Epithelial cell of esophagus (primary cell): Measurements from ENCODE around the gene ZEB2.

Source experiments
- DNase-seq: peaks from one replicate; pipeline ENCODE4 v3.0.0; 2010; ENCODE audit warnings: low read depth
- H3K4me3 ChIP-seq: 2 replicates; pipeline ENCODE4 v1.5.1; 2011; ENCODE audit warnings: mild to moderate bottlenecking, low read length, control low read depth
- CTCF ChIP-seq: IDR thresholded peaks from 2 replicates; pipeline ENCODE4 v1.5.1; 2011; ENCODE audit warnings: low read depth, mild to moderate bottlenecking, low read length, control low read depth, inconsistent platforms; ENCODE audit not compliant: insufficient read depth; ENCODE audit errors: missing control alignments

The ZEB2 gene

GRCh38 chr2:144471305-144472045 is 48.4 kb downstream of the ZEB2 start:
- no peak for DNase-seq
- TF ChIP-seq CTCF: no peak
- H3K4me3 ChIP-seq: no peak overlapping the region

GRCh38 chr2:144470816-144471215 is 49.1 kb downstream of the ZEB2 start:
- no peak for DNase-seq
- H3K4me3 ChIP-seq: no peak overlapping the region
- no peak for TF ChIP-seq CTCF

- no peak for TF ChIP-seq CTCF
- no peak overlapping the region for H3K4me3 ChIP-seq
- DNase-seq: no peak
Measured at GRCh38 chr2:144470334-144470733, 49.6 kb downstream of the ZEB2 start.

- TF ChIP-seq CTCF: no peak
- no peak for DNase-seq
- H3K4me3 ChIP-seq: no peak overlapping the region
Measured at GRCh38 chr2:144469798-144470197, 50.1 kb downstream of the ZEB2 start.

- TF ChIP-seq CTCF: no peak
- no peak overlapping the region for H3K4me3 ChIP-seq
- peak; percentile 5 for DNase-seq
Measured at GRCh38 chr2:144468823-144469595, 50.9 kb downstream of the ZEB2 start.

- TF ChIP-seq CTCF: no peak
- no peak overlapping the region for H3K4me3 ChIP-seq
- no peak for DNase-seq
Measured at GRCh38 chr2:144467502-144468137, 52.3 kb downstream of the ZEB2 start.

- no peak for DNase-seq
- no peak overlapping the region for H3K4me3 ChIP-seq
Measured at GRCh38 chr2:144466637-144467036, 53.3 kb downstream of the ZEB2 start.

More at GRCh38 chr2:144466637-144467036, 53.3 kb downstream of the ZEB2 start:
- TF ChIP-seq CTCF: no peak
